GM23338 (cell line): ENCODE data around the gene FBXW11.

ENCODE experiments used
- CTCF ChIP-seq, 2 experiments: fragments of 200-600 bp in 1 of 2; sonication (generic) in 1 of 2; conservative IDR thresholded peaks; 2 replicates each; pipeline versions ENCODE4 v1.5.1 to v1.6.1; 2016 to 2017; ENCODE audit warnings: antibody characterized with exemption in 2 of 2, low read depth in 2 of 2, mild to moderate bottlenecking in 2 of 2, moderate library complexity in 1 of 2
- EZH2 ChIP-seq: fragments of 200-600 bp; sonication (generic); IDR thresholded peaks from one replicate; pipeline ENCODE4 v1.8.0; 2017; ENCODE audit warnings: antibody characterized with exemption, mild to moderate bottlenecking, low read depth; ENCODE audit not compliant: unreplicated experiment
- POLR2AphosphoS5 ChIP-seq: IDR thresholded peaks from 2 replicates; pipeline ENCODE4 v1.6.1; 2016; ENCODE audit warnings: antibody characterized with exemption, low read depth
- ZNF114 ChIP-seq: fragments of 250-450 bp; sonication (Bioruptor Pico); IDR thresholded peaks from 2 replicates; pipeline ENCODE4 v1.5.0; 2020; ENCODE audit warnings: mild to moderate bottlenecking, moderate library complexity

GRCh38 chr5:172028167-172028566, 21.7 kb upstream of the FBXW11 start:
- TF ChIP-seq CTCF (conservative IDR thresholded peaks at IDR 0.05; ENCODE audit: low read depth in 2 of 2): no peak
- TF ChIP-seq EZH2: no peak
- TF ChIP-seq ZNF114 (CRISPR knock-in tag): no peak
- TF ChIP-seq POLR2AphosphoS5: no peak
